ENCODE measurements around the gene CTDSPL.
A peak's percentile ranks its signal among the peaks of the same experiment; 100 is the strongest.

- TF ChIP-seq CTCF (IDR thresholded peaks at IDR 0.05) = peak in 1 of 4 experiments; percentile 18
- no peak for TF ChIP-seq EP300 (IDR thresholded peaks at IDR 0.05)
- TF ChIP-seq POLR2A (IDR thresholded peaks at IDR 0.05) = no peak
- no peak for TF ChIP-seq POLR2AphosphoS5 (IDR thresholded peaks at IDR 0.05)
These were observed at the start of gene CTDSPL for GRCh38 chr3:37861620-37862041.
